HTERT RPE-1 (cell line): ENCODE measurements around the gene DRC7.
"Not testable (repeated sequence)": the region's sequence is repeated elsewhere in the genome, so short reads cannot be mapped to it uniquely, and the experiment has no call there.

Source experiments
- in situ Hi-C: fragments of 300-500 bp; cut with MboI; formaldehyde crosslinking; loops from 4 replicates; pipeline ENCODE4 v1.14.3; 2020; ENCODE audit warnings: low sequenced_read_pairs

The DRC7 gene

GRCh38 chr16:57778658-57779057 lies 84.1 kb downstream of the DRC7 start:
- in situ Hi-C loops, result no loop called here

DNA sequence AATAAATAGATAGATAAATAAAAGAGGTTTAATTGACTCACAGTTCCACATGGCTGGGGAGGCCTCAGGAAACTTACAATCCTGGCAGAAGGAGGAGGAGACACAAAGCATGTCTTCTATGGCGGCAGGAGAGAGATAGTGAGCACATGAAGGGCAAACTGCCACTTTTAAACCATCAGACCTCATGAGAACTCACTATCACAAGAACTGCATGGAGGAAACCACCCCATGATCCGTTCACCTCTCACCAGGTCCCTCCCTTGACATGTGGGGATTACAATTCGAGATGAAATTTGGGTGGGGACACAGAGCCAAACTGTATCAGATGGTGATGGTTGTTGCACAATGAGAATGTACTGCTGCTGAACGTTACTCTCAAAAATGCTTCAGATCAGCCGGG lies 85.2 kb downstream of the DRC7 start:
- in situ Hi-C loops, result not testable (repeated sequence)

GRCh38 chr16:57781349-57781740 lies 86.7 kb downstream of the DRC7 start:
- in situ Hi-C loops, result no loop called here
